T-cell (primary cell): ENCODE measurements around the gene RAB11FIP4. TPM values are rescaled to one million over a fixed set of nuclear protein-coding genes. Genes with fewer than 3 reads are reported as not detected.
A peak's percentile ranks its signal among the peaks of the same experiment; 100 is the strongest.

Experiments used
- ATAC-seq, 4 experiments: fragments of 200-7000 bp in 3 of 4; fragments of 150-1000 bp in 1 of 4; cut with Tn5 transposase; replicated peaks in 1 of 4; 1 replicate in 3 of 4; 2 replicates in 1 of 4; pipeline ENCODE4 v1.10.0; 2021; ENCODE audit warnings: moderate library complexity in 3 of 4, mild to moderate bottlenecking in 2 of 4, moderate number of reproducible peaks in 1 of 4
- CTCF ChIA-PET, 2 donors: fragments of 300-600 bp; sonication (Branson Sonifier 250); formaldehyde crosslinking; loops; one replicate each; lab custom pipeline; 2022; ENCODE audit warnings: antibody characterized with exemption in 2 of 2; lab: Charles Lee
- POLR2A ChIA-PET, 2 donors: fragments of 300-600 bp; sonication (Branson Sonifier 250); formaldehyde crosslinking; loops; one replicate each; lab custom pipeline; 2022; ENCODE audit warnings: antibody characterized with exemption in 2 of 2; lab: Charles Lee
- DNase-seq, 35 experiments: peaks; one replicate each; pipeline versions ENCODE4 v3.0.0 to v3.0.0-alpha.2; 2013 to 2023
- H3K27ac ChIP-seq: one replicate; pipeline ENCODE4 v1.5.1; 2013; ENCODE audit warnings: low read length
- H3K27me3 ChIP-seq, 2 experiments: replicated peaks in 1 of 2; 1 replicate in 1 of 2; 2 replicates in 1 of 2; pipeline versions ENCODE4 v1.6.1 to v1.7.0; 2013; ENCODE audit warnings: low read length in 1 of 2, mixed read lengths in 1 of 2; ENCODE audit not compliant: control insufficient read depth in 2 of 2, insufficient read depth in 2 of 2; ENCODE audit errors: extremely low read depth in 1 of 2
- H3K36me3 ChIP-seq, 2 donors: 1 replicate in 1 of 2; 2 replicates in 1 of 2; pipeline versions ENCODE4 v1.6.1 to v1.7.0; 2013; ENCODE audit warnings: low read length in 1 of 2; ENCODE audit not compliant: control insufficient read depth in 2 of 2, insufficient read depth in 1 of 2; ENCODE audit errors: extremely low read depth in 1 of 2
- H3K4me1 ChIP-seq, 2 experiments: 1 replicate in 1 of 2; 2 replicates in 1 of 2; pipeline versions ENCODE4 v1.6.1 to v1.7.0; 2013; ENCODE audit warnings: low read length in 2 of 2, mixed read lengths in 1 of 2; ENCODE audit not compliant: insufficient read depth in 2 of 2, control insufficient read depth in 1 of 2; ENCODE audit errors: extremely low read depth in 1 of 2
- H3K4me3 ChIP-seq, 2 donors: 1 replicate in 1 of 2; 2 replicates in 1 of 2; pipeline versions ENCODE4 v1.5.1 to v1.7.0; 2013; ENCODE audit warnings: mild to moderate bottlenecking in 2 of 2, low read length in 1 of 2, moderate library complexity in 1 of 2; ENCODE audit not compliant: control insufficient read depth in 1 of 2; ENCODE audit errors: extremely low read depth in 1 of 2
- H3K9me3 ChIP-seq: 2 replicates; pipeline ENCODE4 v1.7.0; 2013
- H3K27ac Mint-ChIP-seq, 2 donors: one replicate each; pipeline ENCODE4 v1.8.0; 2020 to 2021; ENCODE audit warnings: mild to moderate bottlenecking in 2 of 2, mixed read lengths in 2 of 2
- H3K27me3 Mint-ChIP-seq, 2 donors: one replicate each; pipeline ENCODE4 v1.8.0; 2021 to 2022; ENCODE audit warnings: mixed read lengths in 2 of 2
- H3K36me3 Mint-ChIP-seq: one replicate; pipeline ENCODE4 v1.8.0; 2021; ENCODE audit warnings: mixed read lengths
- H3K4me1 Mint-ChIP-seq, 3 donors: one replicate each; pipeline ENCODE4 v1.8.0; 2020 to 2022; ENCODE audit warnings: mixed read lengths in 3 of 3, mild to moderate bottlenecking in 1 of 3
- H3K4me3 Mint-ChIP-seq, 3 donors: one replicate each; pipeline ENCODE4 v1.8.0; 2020 to 2022; ENCODE audit warnings: mild to moderate bottlenecking in 3 of 3, mixed read lengths in 3 of 3, moderate library complexity in 3 of 3
- H3K9me3 Mint-ChIP-seq, 3 donors: one replicate each; pipeline ENCODE4 v1.8.0; 2020 to 2022; ENCODE audit warnings: mixed read lengths in 3 of 3
- WGBS: methylation state at CpG from one replicate; pipeline ENCODE4 v1.1.5; 2013; ENCODE audit warnings: missing lambda C conversion rate; ENCODE audit not compliant: insufficient coverage; 5-methylcytosine and 5-hydroxymethylcytosine counted together
- total RNA-seq, 35 experiments: library from RNA in 6 of 35; stranded (reverse) in 6 of 35; fragments of 120-200 nt in 1 of 35; gene quantifications; one replicate each; pipeline versions ENCODE4 v1.2.1 to v1.2.4 and lab custom pipeline; 2013 to 2026

Gene RAB11FIP4
- total RNA-seq, 5 donors from 2014 or later (not counting 1 experiment from before 2014, with no cell fraction given) = 45.6 to 72.6 (median 50.1) TPM

GRCh38 chr17:31433091-31433790 is 41.8 kb downstream of the RAB11FIP4 start:
- peaks cover 0 to 47% of the 10 kb centered on the region in 2 experiments for H3K27me3 ChIP-seq
- H3K4me3 ChIP-seq = peak overlapping the region in 1 of 2 donors; percentile 5
- ATAC-seq = peak; percentile 87 to 94 (median 93)
- peak in 31 of 35 experiments; percentile 10 to 68 (median 34) for DNase-seq
- H3K4me3 Mint-ChIP-seq = peak overlapping the region in 1 of 3 donors; percentile 46
- H3K27ac ChIP-seq = no peak overlapping the region
- no peaks in the 10 kb centered on the region for H3K9me3 ChIP-seq
- WGBS = 16% methylated on average over 12 of the region's 14 CpGs
- peaks cover 6 to 26% of the 10 kb centered on the region in 2 experiments for H3K4me1 ChIP-seq
- H3K27me3 Mint-ChIP-seq = peaks cover 5 to 10% of the 10 kb centered on the region in 2 donors
- H3K36me3 ChIP-seq = no peaks in the 10 kb centered on the region
- ChIA-PET CTCF (no interaction called here), POLR2A (interaction anchor here in 1 of 2 donors (0.6 kb wide), 1 partner anchor 92 kb away, joined by 3 read pairs; no protein-coding TSS in a partner anchor)
- H3K9me3 Mint-ChIP-seq = no peaks in the 10 kb centered on the region
- H3K27ac Mint-ChIP-seq = no peak overlapping the region
- no peaks in the 10 kb centered on the region for H3K36me3 Mint-ChIP-seq
- peaks cover 20 to 30% (median 21%) of the 10 kb centered on the region in 3 donors for H3K4me1 Mint-ChIP-seq

- H3K4me3 ChIP-seq = no peak overlapping the region
- ChIA-PET CTCF (interaction anchor here in 1 of 2 donors (0.6 to 1.0 kb wide), 2 partner anchors 74 to 989 kb away, joined by 3 read pairs; no protein-coding TSS in a partner anchor), POLR2A (no interaction called here)
- H3K27ac ChIP-seq = no peak overlapping the region
- Mint-ChIP-seq H3K27me3 (peaks cover 5 to 8% of the 10 kb centered on the region in 2 donors), H3K36me3 (no peaks in the 10 kb centered on the region), H3K9me3 (no peaks in the 10 kb centered on the region), H3K4me3 (peak overlapping the region in 1 of 3 donors; percentile 46), H3K27ac (no peak overlapping the region), H3K4me1 (peaks cover 20 to 30% (median 21%) of the 10 kb centered on the region in 3 donors)
- DNase-seq (no peak), ATAC-seq (no peak)
- WGBS = 85% methylated on average over 19 of the region's 21 CpGs
- H3K27me3 ChIP-seq = peaks cover 0 to 49% of the 10 kb centered on the region in 2 experiments
- peaks cover 6 to 26% of the 10 kb centered on the region in 2 experiments for H3K4me1 ChIP-seq
- no peaks in the 10 kb centered on the region for H3K9me3 ChIP-seq
- no peaks in the 10 kb centered on the region for H3K36me3 ChIP-seq
Observed at GRCh38 chr17:31433811-31434726, 42.6 kb downstream of the RAB11FIP4 start.

GRCh38 chr17:31434727-31435050 is 43.2 kb downstream of the RAB11FIP4 start:
- 91% methylated on average over 5 of the region's 8 CpGs for WGBS
- ATAC-seq = no peak

GRCh38 chr17:31435581-31435980 is 44.1 kb downstream of the RAB11FIP4 start:
- ChIA-PET POLR2A (no interaction called here), CTCF (interaction anchor here (1.1 to 2.3 kb wide), 3 partner anchors 46 to 90 kb away, joined by 3 to 13 read pairs (median 4); no protein-coding TSS in a partner anchor)
- Histone ChIP-seq H3K27ac (no peak overlapping the region), H3K9me3 (no peaks in the 10 kb centered on the region), H3K4me3 (no peak overlapping the region), H3K36me3 (no peaks in the 10 kb centered on the region), H3K4me1 (peaks cover 6 to 26% of the 10 kb centered on the region in 2 experiments), H3K27me3 (peaks cover 0 to 38% of the 10 kb centered on the region in 2 experiments)
- H3K36me3 Mint-ChIP-seq = no peaks in the 10 kb centered on the region
- ATAC-seq (no peak), DNase-seq (no peak)
- H3K27me3 Mint-ChIP-seq = peaks cover 0 to 3% of the 10 kb centered on the region in 2 donors
- peaks cover 20 to 30% (median 21%) of the 10 kb centered on the region in 3 donors for H3K4me1 Mint-ChIP-seq
- no peak overlapping the region for H3K4me3 Mint-ChIP-seq
- H3K9me3 Mint-ChIP-seq = no peaks in the 10 kb centered on the region
- 83% methylated on average over 2 of the region's 2 CpGs for WGBS
- no peak overlapping the region for H3K27ac Mint-ChIP-seq

More at GRCh38 chr17:31434727-31435050, 43.2 kb downstream of the RAB11FIP4 start:
- Mint-ChIP-seq H3K36me3 (no peaks in the 10 kb centered on the region), H3K27ac (no peak overlapping the region), H3K4me3 (no peak overlapping the region), H3K27me3 (peaks cover 5 to 7% of the 10 kb centered on the region in 2 donors), H3K4me1 (peaks cover 20 to 30% (median 21%) of the 10 kb centered on the region in 3 donors), H3K9me3 (no peaks in the 10 kb centered on the region)
- POLR2A ChIA-PET = no interaction called here
- Histone ChIP-seq H3K27ac (no peak overlapping the region), H3K27me3 (peaks cover 0 to 44% of the 10 kb centered on the region in 2 experiments), H3K9me3 (no peaks in the 10 kb centered on the region), H3K4me1 (peaks cover 6 to 26% of the 10 kb centered on the region in 2 experiments), H3K36me3 (no peaks in the 10 kb centered on the region), H3K4me3 (no peak overlapping the region)
- DNase-seq = no peak
- CTCF ChIA-PET = interaction anchor here (0.6 to 1.3 kb wide), 4 partner anchors 45 to 989 kb away, joined by 3 to 4 read pairs (median 3); no protein-coding TSS in a partner anchor

- Histone ChIP-seq H3K27me3 (peaks cover 0 to 23% of the 10 kb centered on the region in 2 experiments), H3K4me1 (peaks cover 6 to 20% of the 10 kb centered on the region in 2 experiments), H3K27ac (no peak overlapping the region), H3K9me3 (no peaks in the 10 kb centered on the region), H3K36me3 (no peaks in the 10 kb centered on the region), H3K4me3 (no peak overlapping the region)
- Mint-ChIP-seq H3K4me3 (no peak overlapping the region), H3K27me3 (no peaks in the 10 kb centered on the region), H3K36me3 (no peaks in the 10 kb centered on the region), H3K4me1 (peaks cover 13 to 21% (median 17%) of the 10 kb centered on the region in 3 donors), H3K9me3 (no peaks in the 10 kb centered on the region), H3K27ac (no peak overlapping the region)
- 89% methylated on average over 5 of the region's 11 CpGs for WGBS
- no peak for DNase-seq
- ChIA-PET POLR2A (no interaction called here), CTCF (interaction anchor here (0.8 to 2.3 kb wide), 8 partner anchors 71 to 404 kb away, joined by 3 to 13 read pairs (median 4); no protein-coding TSS in a partner anchor)
- ATAC-seq = no peak
Observed at GRCh38 chr17:31437720-31438400, 46.4 kb downstream of the RAB11FIP4 start.
